ENCODE data around the gene CABCOCO1.
A peak's percentile ranks its signal among the peaks of the same experiment; 100 is the strongest.

CABCOCO1 gene

DNA sequence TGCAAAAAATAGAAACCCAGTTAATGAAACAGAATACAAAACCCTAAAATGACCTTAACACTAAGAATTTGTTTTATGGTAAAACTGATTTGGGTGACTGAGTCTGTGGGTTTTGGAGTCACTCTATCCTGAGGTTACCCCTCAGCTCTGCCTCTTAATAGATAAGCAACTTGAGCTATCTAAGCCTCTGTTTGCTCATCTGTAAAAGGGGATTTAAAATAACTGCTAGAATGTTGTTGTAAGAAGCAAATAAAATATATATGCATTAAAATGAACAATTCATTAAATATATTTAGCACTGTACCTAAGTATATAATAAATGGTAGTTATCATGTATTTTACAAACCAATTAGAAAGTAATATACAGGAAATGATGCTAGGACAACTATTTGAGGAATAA lies 115.4 kb downstream of the CABCOCO1 start:
- Histone ChIP-seq H3K27me3 (ENCODE audit: control insufficient read depth, insufficient read depth, low read length) (no peaks in the 10 kb centered on the region), H3K9me3 (replicated peaks; ENCODE audit: low read length) (no peaks in the 10 kb centered on the region), H3K9ac (ENCODE audit: low read depth, low read length) (no peak overlapping the region), H3K36me3 (ENCODE audit: insufficient read depth, low read length) (no peaks in the 10 kb centered on the region), H3K4me1 (ENCODE audit: control insufficient read depth, insufficient read depth, low read length) (peaks cover 17% of the 10 kb centered on the region), H3K4me2 (ENCODE audit: low read length) (no peak overlapping the region), H3K4me3 (ENCODE audit: low read length) (no peak overlapping the region)

DNA sequence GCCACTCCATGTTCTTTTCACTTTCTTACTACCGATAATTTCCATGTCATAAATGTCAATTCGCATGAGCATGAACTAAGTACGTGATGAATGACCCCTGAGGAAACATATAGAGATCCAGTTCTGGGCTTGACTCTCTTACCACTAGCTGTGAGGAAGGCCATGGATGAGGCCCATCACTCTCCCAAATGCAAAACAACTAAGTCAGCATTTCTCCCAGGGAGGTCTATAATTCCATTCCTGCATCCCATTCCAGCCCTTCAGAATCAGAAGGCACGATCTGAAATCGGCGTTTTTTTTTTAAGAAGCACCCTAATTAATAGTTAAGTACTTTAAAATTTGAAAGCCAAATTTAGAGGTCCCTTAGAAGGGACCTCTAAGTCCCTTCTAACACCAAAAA lies 116.5 kb downstream of the CABCOCO1 start:
- no peak overlapping the region for H3K4me3 ChIP-seq (ENCODE audit: low read length)
- H3K9me3 ChIP-seq (replicated peaks; ENCODE audit: low read length), result no peaks in the 10 kb centered on the region
- peaks cover 17% of the 10 kb centered on the region for H3K4me1 ChIP-seq (ENCODE audit: control insufficient read depth, insufficient read depth, low read length)
- H3K36me3 ChIP-seq (ENCODE audit: insufficient read depth, low read length), result no peaks in the 10 kb centered on the region
- no peak overlapping the region for H3K4me2 ChIP-seq (ENCODE audit: low read length)
- no peaks in the 10 kb centered on the region for H3K27me3 ChIP-seq (ENCODE audit: control insufficient read depth, insufficient read depth, low read length)
- no peak overlapping the region for H3K9ac ChIP-seq (ENCODE audit: low read depth, low read length)

DNA sequence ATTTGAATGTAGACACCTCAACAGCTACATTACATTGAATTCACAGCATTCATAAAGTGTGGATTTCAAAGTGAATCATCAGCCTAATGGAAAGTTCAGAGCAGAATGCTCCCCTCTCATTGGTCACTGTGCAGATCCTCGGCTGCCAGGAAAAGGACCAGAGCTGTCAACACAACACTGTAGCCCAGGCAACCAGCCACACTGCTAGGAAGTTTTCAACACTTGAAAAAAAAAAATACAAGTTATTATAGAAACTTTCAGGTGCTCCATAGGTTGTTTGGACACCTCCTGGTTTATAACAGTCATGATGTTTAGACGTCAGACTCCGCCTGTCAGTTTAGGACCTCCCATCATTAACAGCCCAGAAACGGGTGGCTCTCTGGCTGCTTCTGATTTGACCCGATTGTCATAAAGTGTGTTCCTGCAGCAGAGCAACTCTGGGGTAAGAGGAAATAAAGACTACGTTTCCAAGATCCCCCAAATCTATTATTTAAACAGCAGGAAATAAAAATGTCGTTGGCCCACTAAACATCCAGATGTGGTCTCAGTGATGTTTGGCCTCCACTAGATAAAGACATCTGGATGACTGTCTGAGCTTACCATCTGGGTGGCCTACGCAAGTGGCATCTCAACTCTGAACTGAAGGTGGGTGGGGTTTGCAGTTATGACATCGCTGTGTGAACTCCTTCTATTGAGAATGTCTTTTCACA lies 117.4 kb downstream of the CABCOCO1 start:
- H3K4me2 ChIP-seq (ENCODE audit: low read length), result peak overlapping the region; percentile 6
- H3K36me3 ChIP-seq (ENCODE audit: insufficient read depth, low read length), result no peaks in the 10 kb centered on the region
- no peak overlapping the region for H3K9ac ChIP-seq (ENCODE audit: low read depth, low read length)
- no peaks in the 10 kb centered on the region for H3K27me3 ChIP-seq (ENCODE audit: control insufficient read depth, insufficient read depth, low read length)
- no peak overlapping the region for H3K4me3 ChIP-seq (ENCODE audit: low read length)
- H3K4me1 ChIP-seq (ENCODE audit: control insufficient read depth, insufficient read depth, low read length), result peaks cover 17% of the 10 kb centered on the region
- H3K9me3 ChIP-seq (replicated peaks; ENCODE audit: low read length), result no peaks in the 10 kb centered on the region

- H3K36me3 ChIP-seq (ENCODE audit: insufficient read depth, low read length), result no peaks in the 10 kb centered on the region
- no peak overlapping the region for H3K4me3 ChIP-seq (ENCODE audit: low read length)
- H3K27me3 ChIP-seq (ENCODE audit: control insufficient read depth, insufficient read depth, low read length), result no peaks in the 10 kb centered on the region
- no peak overlapping the region for H3K9ac ChIP-seq (ENCODE audit: low read depth, low read length)
- peaks cover 21% of the 10 kb centered on the region for H3K4me1 ChIP-seq (ENCODE audit: control insufficient read depth, insufficient read depth, low read length)
- no peak overlapping the region for H3K4me2 ChIP-seq (ENCODE audit: low read length)
- H3K9me3 ChIP-seq (replicated peaks; ENCODE audit: low read length), result no peaks in the 10 kb centered on the region
Measured at GRCh38 chr10:61780732-61781131, 118.0 kb downstream of the CABCOCO1 start.

DNA sequence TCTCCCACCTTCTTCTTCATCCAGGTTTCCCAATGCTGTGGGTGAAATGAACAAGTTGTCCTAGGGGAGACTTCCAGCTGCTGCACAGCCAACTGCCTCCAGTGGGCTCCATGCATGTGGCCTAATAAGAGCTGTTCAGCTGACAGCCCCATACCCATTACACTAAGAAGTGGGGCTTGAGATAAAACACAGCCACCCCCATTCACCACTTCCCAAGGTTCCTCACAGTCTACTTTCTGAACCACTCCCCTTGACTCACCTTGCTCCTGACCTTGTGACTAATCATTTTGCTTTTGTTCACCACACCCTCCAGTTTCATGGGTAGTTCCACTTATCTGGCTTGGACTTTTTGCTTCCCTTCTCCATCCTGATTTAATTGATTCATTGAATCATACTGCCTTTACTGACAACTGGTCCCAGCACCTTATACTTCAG lies 119.3 kb downstream of the CABCOCO1 start:
- H3K36me3 ChIP-seq (ENCODE audit: insufficient read depth, low read length), result no peaks in the 10 kb centered on the region
- no peaks in the 10 kb centered on the region for H3K9me3 ChIP-seq (replicated peaks; ENCODE audit: low read length)
- no peak overlapping the region for H3K4me2 ChIP-seq (ENCODE audit: low read length)
- no peak overlapping the region for H3K9ac ChIP-seq (ENCODE audit: low read depth, low read length)
- H3K27me3 ChIP-seq (ENCODE audit: control insufficient read depth, insufficient read depth, low read length), result no peaks in the 10 kb centered on the region
- peaks cover 32% of the 10 kb centered on the region for H3K4me1 ChIP-seq (ENCODE audit: control insufficient read depth, insufficient read depth, low read length)
- no peak overlapping the region for H3K4me3 ChIP-seq (ENCODE audit: low read length)

DNA sequence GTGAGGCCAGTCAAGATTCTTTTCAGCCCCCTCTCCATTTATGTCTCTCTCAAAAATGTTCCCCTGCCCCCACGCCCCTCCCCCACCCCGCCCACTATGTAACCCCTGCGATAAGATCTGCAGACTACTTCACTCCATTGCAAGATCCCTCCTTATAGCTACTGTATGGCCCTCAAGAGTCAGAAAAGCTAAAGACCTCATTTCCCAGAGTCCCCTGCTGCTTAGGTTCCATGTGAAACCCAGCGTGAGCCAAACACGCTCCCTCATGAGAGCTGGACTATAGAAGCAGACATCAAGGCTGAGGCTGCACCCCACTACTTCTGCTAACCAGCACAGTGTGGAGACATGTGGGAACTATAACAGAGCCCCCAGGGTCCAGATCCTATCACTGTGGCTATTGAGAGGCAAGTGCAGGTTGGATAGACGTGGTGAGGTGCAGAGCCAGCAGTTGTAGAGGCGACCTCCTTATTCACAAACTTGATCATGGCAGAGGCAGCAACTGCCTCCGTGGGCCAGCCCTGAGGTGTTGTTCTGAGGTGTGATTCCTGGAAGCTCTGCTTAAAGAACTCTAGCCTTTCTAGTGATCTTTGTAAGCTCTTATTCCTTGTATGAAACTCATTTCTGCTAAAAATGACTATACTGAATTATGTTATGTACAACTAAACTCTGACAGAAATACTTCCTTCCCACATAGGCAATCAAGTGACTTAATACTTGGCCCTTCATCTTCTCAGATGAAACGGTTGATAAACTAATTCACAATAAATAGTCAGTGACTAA lies 121.8 kb downstream of the CABCOCO1 start:
- peaks cover 41% of the 10 kb centered on the region for H3K4me1 ChIP-seq (ENCODE audit: control insufficient read depth, insufficient read depth, low read length)
- no peak overlapping the region for H3K4me2 ChIP-seq (ENCODE audit: low read length)
- no peak overlapping the region for H3K4me3 ChIP-seq (ENCODE audit: low read length)
- no peak overlapping the region for H3K9ac ChIP-seq (ENCODE audit: low read depth, low read length)
- H3K36me3 ChIP-seq (ENCODE audit: insufficient read depth, low read length), result no peaks in the 10 kb centered on the region
- no peaks in the 10 kb centered on the region for H3K27me3 ChIP-seq (ENCODE audit: control insufficient read depth, insufficient read depth, low read length)
- no peaks in the 10 kb centered on the region for H3K9me3 ChIP-seq (replicated peaks; ENCODE audit: low read length)

GRCh38 chr10:61785473-61786105 lies 122.9 kb downstream of the CABCOCO1 start:
- Histone ChIP-seq H3K4me2 (ENCODE audit: low read length) (no peak overlapping the region), H3K4me1 (ENCODE audit: control insufficient read depth, insufficient read depth, low read length) (peaks cover 34% of the 10 kb centered on the region), H3K9ac (ENCODE audit: low read depth, low read length) (no peak overlapping the region), H3K4me3 (ENCODE audit: low read length) (no peak overlapping the region), H3K36me3 (ENCODE audit: insufficient read depth, low read length) (no peaks in the 10 kb centered on the region), H3K9me3 (replicated peaks; ENCODE audit: low read length) (no peaks in the 10 kb centered on the region), H3K27me3 (ENCODE audit: control insufficient read depth, insufficient read depth, low read length) (no peaks in the 10 kb centered on the region)

- Histone ChIP-seq H3K9ac (ENCODE audit: low read depth, low read length) (peak overlapping the region; percentile 47), H3K4me3 (ENCODE audit: low read length) (peak overlapping the region; percentile 42)
Measured at GRCh38 chr10:61786728-61787127, 124.0 kb downstream of the CABCOCO1 start.

GRCh38 chr10:61787170-61787569 lies 124.4 kb downstream of the CABCOCO1 start:
- H3K9me3 ChIP-seq (replicated peaks; ENCODE audit: low read length), result no peaks in the 10 kb centered on the region
- H3K4me2 ChIP-seq (ENCODE audit: low read length), result peak overlapping the region; percentile 74
- H3K27me3 ChIP-seq (ENCODE audit: control insufficient read depth, insufficient read depth, low read length), result no peaks in the 10 kb centered on the region
- peaks cover 36% of the 10 kb centered on the region for H3K4me1 ChIP-seq (ENCODE audit: control insufficient read depth, insufficient read depth, low read length)
- peak overlapping the region; percentile 42 for H3K4me3 ChIP-seq (ENCODE audit: low read length)
- peak overlapping the region; percentile 47 for H3K9ac ChIP-seq (ENCODE audit: low read depth, low read length)
- no peaks in the 10 kb centered on the region for H3K36me3 ChIP-seq (ENCODE audit: insufficient read depth, low read length)

More at GRCh38 chr10:61786728-61787127, 124.0 kb downstream of the CABCOCO1 start:
- no peaks in the 10 kb centered on the region for H3K36me3 ChIP-seq (ENCODE audit: insufficient read depth, low read length)
- no peaks in the 10 kb centered on the region for H3K9me3 ChIP-seq (replicated peaks; ENCODE audit: low read length)
- no peaks in the 10 kb centered on the region for H3K27me3 ChIP-seq (ENCODE audit: control insufficient read depth, insufficient read depth, low read length)
- peaks cover 40% of the 10 kb centered on the region for H3K4me1 ChIP-seq (ENCODE audit: control insufficient read depth, insufficient read depth, low read length)
- peak overlapping the region; percentile 74 for H3K4me2 ChIP-seq (ENCODE audit: low read length)

- no peaks in the 10 kb centered on the region for H3K27me3 ChIP-seq (ENCODE audit: control insufficient read depth, insufficient read depth, low read length)
- no peak overlapping the region for H3K4me2 ChIP-seq (ENCODE audit: low read length)
- no peaks in the 10 kb centered on the region for H3K9me3 ChIP-seq (replicated peaks; ENCODE audit: low read length)
- no peak overlapping the region for H3K4me3 ChIP-seq (ENCODE audit: low read length)
- H3K4me1 ChIP-seq (ENCODE audit: control insufficient read depth, insufficient read depth, low read length), result peaks cover 48% of the 10 kb centered on the region
- H3K9ac ChIP-seq (ENCODE audit: low read depth, low read length), result no peak overlapping the region
- no peaks in the 10 kb centered on the region for H3K36me3 ChIP-seq (ENCODE audit: insufficient read depth, low read length)
Measured at GRCh38 chr10:61789031-61789430, 126.3 kb downstream of the CABCOCO1 start.

GRCh38 chr10:61791216-61791615 lies 128.5 kb downstream of the CABCOCO1 start:
- no peaks in the 10 kb centered on the region for H3K36me3 ChIP-seq (ENCODE audit: insufficient read depth, low read length)
- no peaks in the 10 kb centered on the region for H3K27me3 ChIP-seq (ENCODE audit: control insufficient read depth, insufficient read depth, low read length)
- H3K4me2 ChIP-seq (ENCODE audit: low read length), result no peak overlapping the region
- H3K9me3 ChIP-seq (replicated peaks; ENCODE audit: low read length), result no peaks in the 10 kb centered on the region
- H3K9ac ChIP-seq (ENCODE audit: low read depth, low read length), result no peak overlapping the region
- no peak overlapping the region for H3K4me3 ChIP-seq (ENCODE audit: low read length)
- peaks cover 45% of the 10 kb centered on the region for H3K4me1 ChIP-seq (ENCODE audit: control insufficient read depth, insufficient read depth, low read length)

Measured in skeletal muscle satellite cell (primary cell).